ENCODE data around the gene EFNA5. TPM values are rescaled to one million over a fixed set of nuclear protein-coding genes. Genes with fewer than 3 reads are reported as not detected.
A peak's percentile ranks its signal among the peaks of the same experiment; 100 is the strongest.

EFNA5 gene
- total and polyA plus RNA-seq, 2 experiments from 2014 or later: 8.5 to 18.8 TPM

GRCh38 chr5:107672211-107673038 lies 1.7 kb upstream of the EFNA5 start:
- WGBS (ENCODE audit: low lambda C conversion rate, missing lambda C conversion rate): 1% methylated on average over 54 of the region's 66 CpGs
- Histone ChIP-seq H4K20me1 (ENCODE audit: insufficient read depth, poor library complexity, severe bottlenecking) (peaks cover 3% of the 10 kb centered on the region), H3K79me2 (peaks cover 40% of the 10 kb centered on the region), H2AFZ (peak overlapping the region; percentile 82), H3K27ac (peak overlapping the region; percentile 78), H3K27me3 (no peaks in the 10 kb centered on the region), H3K36me3 (replicated peaks; ENCODE audit: insufficient read depth, low read depth) (no peaks in the 10 kb centered on the region), H3K9me2 (replicated peaks; ENCODE audit: insufficient read depth) (no peaks in the 10 kb centered on the region), H3K4me3 (peak overlapping the region; percentile 80), H3K9me3 (ENCODE audit: low read depth) (no peaks in the 10 kb centered on the region), H3K4me2 (peak overlapping the region; percentile 91), H3K4me1 (ENCODE audit: insufficient read depth) (no peaks in the 10 kb centered on the region)
- TF ChIP-seq EZH2phosphoT487 (IDR thresholded peaks at IDR 0.05; ENCODE audit: low read depth, severe bottlenecking, unreplicated experiment) (no peak), CTCF (IDR thresholded peaks at IDR 0.05; ENCODE audit: poor library complexity) (no peak), EZH2 (IDR thresholded peaks at IDR 0.05; ENCODE audit: borderline replicate concordance) (no peak)
- peak; percentile 94 for DNase-seq (ENCODE audit: low spot score)

- Histone ChIP-seq H4K20me1 (ENCODE audit: insufficient read depth, poor library complexity, severe bottlenecking) (peaks cover 7% of the 10 kb centered on the region), H2AFZ (peak overlapping the region; percentile 54), H3K79me2 (peaks cover 46% of the 10 kb centered on the region), H3K4me1 (ENCODE audit: insufficient read depth) (peaks cover 4% of the 10 kb centered on the region), H3K4me2 (peak overlapping the region; percentile 91), H3K36me3 (replicated peaks; ENCODE audit: insufficient read depth, low read depth) (no peaks in the 10 kb centered on the region), H3K27ac (peak overlapping the region; percentile 74), H3K27me3 (no peaks in the 10 kb centered on the region), H3K4me3 (peak overlapping the region; percentile 80), H3K9me3 (ENCODE audit: low read depth) (no peaks in the 10 kb centered on the region), H3K9me2 (replicated peaks; ENCODE audit: insufficient read depth) (no peaks in the 10 kb centered on the region)
- no peak for TF ChIP-seq CTCF (IDR thresholded peaks at IDR 0.05; ENCODE audit: poor library complexity)
- TF ChIP-seq EZH2 (IDR thresholded peaks at IDR 0.05; ENCODE audit: borderline replicate concordance): no peak
- no peak for TF ChIP-seq EZH2phosphoT487 (IDR thresholded peaks at IDR 0.05; ENCODE audit: low read depth, severe bottlenecking, unreplicated experiment)
- DNase-seq (ENCODE audit: low spot score): peak; percentile 62
- WGBS (ENCODE audit: low lambda C conversion rate, missing lambda C conversion rate): under 1% methylated on average over 20 of the region's 20 CpGs
These were observed 1.0 kb upstream of the EFNA5 start for GRCh38 chr5:107671742-107672210.

GRCh38 chr5:107670087-107670931 lies 428 bp downstream of the EFNA5 start:
- Histone ChIP-seq H3K9me2 (replicated peaks; ENCODE audit: insufficient read depth) (no peaks in the 10 kb centered on the region), H2AFZ (peak overlapping the region; percentile 59), H3K4me1 (ENCODE audit: insufficient read depth) (peaks cover 14% of the 10 kb centered on the region), H4K20me1 (ENCODE audit: insufficient read depth, poor library complexity, severe bottlenecking) (peaks cover 7% of the 10 kb centered on the region), H3K4me2 (peak overlapping the region; percentile 91), H3K36me3 (replicated peaks; ENCODE audit: insufficient read depth, low read depth) (no peaks in the 10 kb centered on the region), H3K27ac (peak overlapping the region; percentile 61), H3K27me3 (no peaks in the 10 kb centered on the region), H3K79me2 (peaks cover 61% of the 10 kb centered on the region), H3K9me3 (ENCODE audit: low read depth) (no peaks in the 10 kb centered on the region), H3K4me3 (peak overlapping the region; percentile 80)
- WGBS (ENCODE audit: low lambda C conversion rate, missing lambda C conversion rate): under 1% methylated on average over 67 of the region's 77 CpGs
- peak; percentile 56 for DNase-seq (ENCODE audit: low spot score)
- TF ChIP-seq EZH2phosphoT487 (IDR thresholded peaks at IDR 0.05; ENCODE audit: low read depth, severe bottlenecking, unreplicated experiment): no peak
- no peak for TF ChIP-seq CTCF (IDR thresholded peaks at IDR 0.05; ENCODE audit: poor library complexity)
- TF ChIP-seq EZH2 (IDR thresholded peaks at IDR 0.05; ENCODE audit: borderline replicate concordance): no peak
